Measurements from ENCODE around the gene STAG1. TPM values are rescaled to one million over a fixed set of nuclear protein-coding genes. Genes with fewer than 3 reads are reported as not detected.
"Not testable (repeated sequence)": the region's sequence is repeated elsewhere in the genome, so short reads cannot be mapped to it uniquely, and the experiment has no call there.

STAG1 gene
- total RNA-seq, 1 donor = 40.0 TPM

DNA sequence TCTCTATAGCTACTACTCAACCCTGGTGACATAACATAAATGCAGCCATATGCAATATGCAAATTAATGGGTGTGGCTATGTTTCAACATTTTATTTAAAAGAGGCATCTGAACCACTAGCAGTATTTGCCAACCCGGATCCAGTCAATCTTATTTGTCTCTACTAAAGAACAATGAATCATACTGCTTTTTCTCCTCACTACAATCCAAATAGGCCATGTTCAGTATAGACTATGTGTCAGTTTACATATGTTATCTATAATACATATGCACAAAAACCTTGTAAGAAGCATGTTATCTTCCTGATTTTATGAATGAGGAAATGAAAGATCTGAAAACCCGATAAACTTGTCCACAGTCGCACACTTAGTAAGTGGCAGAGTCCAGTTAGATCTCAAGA, 125.7 kb downstream of the STAG1 start:
- no peaks in the 10 kb centered on the region for H3K27me3 ChIP-seq (ENCODE audit: insufficient read depth, low read length)
- no peaks in the 10 kb centered on the region for H3K9me3 ChIP-seq (ENCODE audit: low read depth, low read length)
- H3K4me3 ChIP-seq (ENCODE audit: low read length) = no peak overlapping the region
- H3K4me1 ChIP-seq (ENCODE audit: insufficient read depth, low read length) = peaks cover 13% of the 10 kb centered on the region

DNA sequence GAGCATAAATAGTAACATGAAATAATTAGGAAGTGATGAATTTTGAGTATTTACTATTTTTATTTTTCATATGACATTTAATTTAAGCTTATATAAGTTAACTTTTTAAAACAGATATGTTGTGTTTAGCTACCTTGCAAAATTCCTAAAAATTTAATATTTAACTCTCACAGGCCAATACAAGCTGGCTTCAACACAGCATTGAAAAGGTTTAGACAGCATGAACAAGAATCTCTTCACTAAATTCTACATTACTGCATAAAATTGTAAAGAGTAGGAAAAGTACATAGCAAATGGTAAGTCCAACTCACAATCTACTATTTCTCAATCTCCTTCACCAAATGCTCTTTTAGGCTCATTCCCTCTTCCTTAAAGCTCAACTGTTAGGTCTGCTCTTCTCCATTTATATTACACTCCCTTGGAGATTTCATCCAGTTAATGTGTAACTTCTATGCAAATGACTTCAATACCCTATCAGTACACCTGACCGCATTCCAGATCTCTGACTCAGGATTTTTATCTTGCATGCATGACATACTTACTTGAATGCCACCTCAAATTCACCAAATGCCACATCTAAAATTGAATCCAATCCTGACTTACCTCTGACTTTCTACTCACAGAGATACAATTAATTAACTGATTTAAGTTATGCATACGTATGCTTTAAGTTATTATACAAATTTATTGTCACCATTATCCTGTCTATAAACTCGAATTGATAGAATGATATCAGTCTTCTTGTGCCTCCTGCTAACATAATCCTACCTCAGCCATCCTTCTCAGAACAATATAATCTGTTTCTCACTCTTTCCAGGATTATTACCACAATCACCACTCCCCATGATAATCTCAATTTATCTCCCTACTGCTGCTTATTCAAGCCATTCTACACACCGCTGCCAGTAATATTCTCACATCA, 127.0 kb downstream of the STAG1 start:
- H3K9me3 ChIP-seq (ENCODE audit: low read depth, low read length) = no peaks in the 10 kb centered on the region
- H3K27me3 ChIP-seq (ENCODE audit: insufficient read depth, low read length) = no peaks in the 10 kb centered on the region
- peaks cover 13% of the 10 kb centered on the region for H3K4me1 ChIP-seq (ENCODE audit: insufficient read depth, low read length)
- H3K4me3 ChIP-seq (ENCODE audit: low read length) = no peak overlapping the region

DNA sequence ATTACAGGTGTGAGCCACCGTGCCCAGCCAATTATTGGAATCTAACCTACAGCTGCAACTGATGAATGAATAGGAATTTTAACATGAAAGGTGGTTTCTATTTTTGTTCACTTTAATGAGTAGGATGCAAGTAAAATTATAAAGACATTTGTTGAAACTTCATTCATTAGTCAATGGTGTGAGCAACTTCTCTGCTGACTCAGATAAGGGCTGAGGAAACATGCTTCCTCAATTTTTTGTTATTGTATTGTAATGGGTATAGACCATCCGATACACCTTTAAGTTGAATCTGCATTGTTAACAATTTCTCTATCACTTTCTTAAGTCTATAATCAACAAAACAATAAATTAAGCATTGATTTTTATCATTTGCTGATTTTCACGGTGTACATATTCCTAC, 127.8 kb downstream of the STAG1 start:
- Histone ChIP-seq H3K4me3 (ENCODE audit: low read length) (no peak overlapping the region), H3K9me3 (ENCODE audit: low read depth, low read length) (no peaks in the 10 kb centered on the region), H3K27me3 (ENCODE audit: insufficient read depth, low read length) (no peaks in the 10 kb centered on the region), H3K4me1 (ENCODE audit: insufficient read depth, low read length) (peaks cover 19% of the 10 kb centered on the region)

DNA sequence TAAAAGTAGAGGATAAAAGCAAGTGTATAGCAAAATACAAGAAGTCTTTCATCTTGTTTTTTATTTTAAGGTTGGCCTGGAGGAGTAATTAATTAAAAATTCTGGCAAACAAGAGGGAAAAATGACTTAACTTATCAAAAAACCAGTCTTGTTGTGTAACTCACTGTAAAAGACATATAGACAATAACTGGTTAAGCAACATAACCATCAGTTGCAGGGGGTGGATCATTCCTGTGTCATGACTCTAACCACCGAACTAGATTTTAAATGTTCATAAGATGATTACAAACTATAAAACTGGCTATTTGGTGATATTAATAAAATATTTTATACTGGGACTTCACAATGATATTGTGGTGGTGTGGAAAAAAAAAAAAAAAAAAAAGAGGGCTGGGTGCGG, 130.6 kb downstream of the STAG1 start:
- H3K4me3 ChIP-seq (ENCODE audit: low read length) = no peak overlapping the region
- no peaks in the 10 kb centered on the region for H3K9me3 ChIP-seq (ENCODE audit: low read depth, low read length)
- H3K27me3 ChIP-seq (ENCODE audit: insufficient read depth, low read length) = no peaks in the 10 kb centered on the region
- H3K4me1 ChIP-seq (ENCODE audit: insufficient read depth, low read length) = peaks cover 19% of the 10 kb centered on the region

DNA sequence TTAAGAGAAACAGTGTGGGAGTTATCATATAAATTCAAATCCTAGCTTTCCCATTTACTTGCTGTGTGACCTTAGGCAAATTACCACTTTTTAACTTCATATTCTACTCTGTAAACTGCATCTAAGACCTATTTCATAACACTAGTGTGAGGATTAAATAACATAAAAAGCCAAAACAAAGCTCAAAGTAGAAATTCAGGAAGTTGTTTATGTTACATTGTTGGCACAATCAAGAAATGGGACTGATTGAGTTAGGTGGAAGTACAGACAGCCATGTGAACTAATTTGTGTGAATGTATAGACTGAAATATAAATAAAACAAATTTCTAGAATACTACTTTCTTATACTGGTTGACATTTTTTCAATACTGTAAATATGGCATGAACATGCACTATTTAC, 131.7 kb downstream of the STAG1 start:
- Histone ChIP-seq H3K9me3 (ENCODE audit: low read depth, low read length) (no peaks in the 10 kb centered on the region), H3K4me1 (ENCODE audit: insufficient read depth, low read length) (peaks cover 16% of the 10 kb centered on the region), H3K27me3 (ENCODE audit: insufficient read depth, low read length) (no peaks in the 10 kb centered on the region), H3K4me3 (ENCODE audit: low read length) (no peak overlapping the region)

DNA sequence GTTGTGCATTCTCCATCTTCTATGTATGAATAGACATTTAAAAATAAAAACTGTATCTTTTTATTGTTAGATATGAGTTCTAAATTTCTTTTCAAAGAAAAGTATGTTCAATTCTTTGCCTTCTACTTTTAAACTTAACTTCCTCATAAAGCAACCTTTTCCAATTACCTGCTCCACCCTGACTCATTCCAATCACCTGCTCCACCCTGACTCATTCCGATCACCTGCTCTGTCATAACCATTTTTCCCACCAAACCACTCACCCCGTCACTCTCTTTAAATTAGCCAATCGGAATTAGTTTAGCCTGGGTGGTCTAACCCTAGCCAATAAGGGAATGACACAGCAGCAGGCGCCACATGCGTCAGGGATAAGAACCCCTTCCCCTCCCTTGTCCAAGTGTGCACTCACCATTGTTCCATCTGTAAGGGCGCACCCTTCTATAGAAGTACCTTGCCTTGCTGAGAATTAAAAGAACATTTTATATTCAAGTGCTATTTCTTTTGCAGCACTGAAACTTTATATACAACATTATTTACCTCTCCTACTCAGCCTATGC, 134.1 kb downstream of the STAG1 start:
- peaks cover 12% of the 10 kb centered on the region for H3K4me1 ChIP-seq (ENCODE audit: insufficient read depth, low read length)
- H3K4me3 ChIP-seq (ENCODE audit: low read length); H3K9me3 ChIP-seq (ENCODE audit: low read depth, low read length); H3K27me3 ChIP-seq (ENCODE audit: insufficient read depth, low read length): not testable (repeated sequence)

DNA sequence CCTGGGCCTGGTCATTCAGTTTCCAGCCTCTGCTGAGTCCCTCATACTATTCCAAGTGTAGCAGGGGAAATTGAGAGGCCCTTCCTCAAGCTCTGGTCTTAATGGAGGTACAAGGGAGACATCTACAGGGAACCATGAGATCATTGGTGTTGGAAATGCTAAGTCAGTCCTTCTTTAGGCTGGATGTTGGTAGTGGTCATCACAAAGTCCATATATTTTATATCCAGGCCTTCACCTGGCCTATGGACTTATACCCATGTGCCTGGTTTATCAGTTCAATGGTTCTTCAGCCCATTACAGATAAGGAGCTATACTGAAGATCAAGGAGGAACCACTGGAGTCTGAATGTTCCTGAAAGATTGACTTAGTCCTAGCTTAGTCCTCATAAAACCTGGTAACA, 135.0 kb downstream of the STAG1 start:
- Histone ChIP-seq H3K27me3 (ENCODE audit: insufficient read depth, low read length) (no peaks in the 10 kb centered on the region), H3K4me1 (ENCODE audit: insufficient read depth, low read length) (peaks cover 12% of the 10 kb centered on the region), H3K4me3 (ENCODE audit: low read length) (no peak overlapping the region), H3K9me3 (ENCODE audit: low read depth, low read length) (no peaks in the 10 kb centered on the region)

DNA sequence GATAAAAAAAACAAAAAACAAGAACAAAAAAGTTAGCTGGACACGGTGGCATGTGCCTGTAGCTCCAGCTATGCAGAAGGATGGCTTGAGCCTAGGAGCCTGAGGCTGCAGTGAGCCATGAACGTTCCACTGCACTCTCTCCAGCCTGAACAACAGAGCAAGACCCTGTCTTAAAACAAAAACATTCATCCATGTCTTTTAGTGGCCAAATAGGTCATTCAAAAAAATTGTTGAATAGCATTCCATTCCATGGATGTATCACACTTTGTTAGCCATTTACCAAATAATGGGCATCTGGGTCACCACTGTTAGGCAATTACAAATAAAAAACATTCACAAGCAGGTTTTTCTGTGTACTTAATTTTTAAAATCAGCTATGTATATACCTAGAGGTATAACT, 139.7 kb downstream of the STAG1 start:
- no peaks in the 10 kb centered on the region for H3K9me3 ChIP-seq (ENCODE audit: low read depth, low read length)
- no peak overlapping the region for H3K4me3 ChIP-seq (ENCODE audit: low read length)
- H3K27me3 ChIP-seq (ENCODE audit: insufficient read depth, low read length) = no peaks in the 10 kb centered on the region
- peaks cover 5% of the 10 kb centered on the region for H3K4me1 ChIP-seq (ENCODE audit: insufficient read depth, low read length)

DNA sequence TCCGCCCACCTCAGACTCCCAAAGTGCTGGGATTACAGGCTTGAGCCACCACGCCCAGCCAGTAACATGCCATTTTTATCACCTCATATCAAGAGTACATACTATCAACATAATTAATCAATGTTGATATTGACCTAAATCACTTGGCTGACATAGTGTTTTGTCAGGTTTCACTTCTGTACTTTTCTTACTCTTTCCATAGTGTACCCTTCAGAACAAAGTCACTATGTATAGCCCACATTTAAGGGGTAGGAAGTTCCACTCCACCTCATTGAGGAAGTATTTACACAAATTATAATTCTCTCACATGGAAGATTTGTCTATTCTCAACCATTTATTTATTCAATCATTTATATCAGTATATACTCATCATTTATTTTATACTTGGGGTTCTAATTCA, 145.2 kb downstream of the STAG1 start:
- H3K27me3 ChIP-seq (ENCODE audit: insufficient read depth, low read length) = no peaks in the 10 kb centered on the region
- no peaks in the 10 kb centered on the region for H3K9me3 ChIP-seq (ENCODE audit: low read depth, low read length)
- H3K4me1 ChIP-seq (ENCODE audit: insufficient read depth, low read length) = no peaks in the 10 kb centered on the region
- no peak overlapping the region for H3K4me3 ChIP-seq (ENCODE audit: low read length)

DNA sequence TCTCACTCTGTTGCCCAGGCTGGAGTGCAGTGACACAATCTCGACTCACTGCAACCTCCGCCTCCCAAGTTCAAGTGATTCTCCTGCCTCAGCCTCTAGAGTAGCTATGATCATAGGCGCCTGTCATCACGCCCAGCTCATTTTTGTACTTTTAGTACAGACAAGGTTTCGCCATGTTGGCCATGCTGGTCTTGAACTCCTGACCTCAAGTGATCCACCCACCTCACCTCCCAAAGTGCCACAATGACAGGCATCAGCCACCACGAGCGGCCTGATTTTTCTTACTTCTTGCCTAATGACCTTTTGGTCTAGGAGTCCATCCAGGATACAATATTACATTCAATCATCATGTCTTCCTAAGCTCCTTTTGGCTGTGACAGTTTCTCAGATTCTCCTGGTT, 146.0 kb downstream of the STAG1 start:
- not testable (repeated sequence) for H3K27me3 ChIP-seq (ENCODE audit: insufficient read depth, low read length); H3K4me1 ChIP-seq (ENCODE audit: insufficient read depth, low read length); H3K9me3 ChIP-seq (ENCODE audit: low read depth, low read length); H3K4me3 ChIP-seq (ENCODE audit: low read length)

DNA sequence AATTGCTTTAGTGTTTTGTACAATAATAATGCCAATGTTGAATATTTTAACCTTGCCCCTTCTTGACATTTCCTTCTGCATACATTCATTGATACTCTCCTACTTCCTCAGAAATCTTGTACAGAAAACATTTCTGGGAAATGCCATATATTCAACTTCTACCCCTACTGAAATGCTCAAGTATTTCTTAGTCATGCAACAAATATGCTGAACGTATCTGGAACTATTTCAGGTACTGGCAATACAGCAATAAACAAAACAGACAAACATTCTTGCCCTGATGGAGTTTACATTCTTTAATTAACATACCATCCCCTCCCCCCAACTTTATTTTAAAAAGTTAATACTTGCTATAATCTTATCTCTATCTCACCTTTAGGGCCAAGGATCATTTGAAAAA, 147.2 kb downstream of the STAG1 start:
- H3K4me3 ChIP-seq (ENCODE audit: low read length) = no peak overlapping the region
- H3K4me1 ChIP-seq (ENCODE audit: insufficient read depth, low read length) = no peaks in the 10 kb centered on the region
- H3K27me3 ChIP-seq (ENCODE audit: insufficient read depth, low read length) = no peaks in the 10 kb centered on the region
- H3K9me3 ChIP-seq (ENCODE audit: low read depth, low read length) = no peaks in the 10 kb centered on the region

DNA sequence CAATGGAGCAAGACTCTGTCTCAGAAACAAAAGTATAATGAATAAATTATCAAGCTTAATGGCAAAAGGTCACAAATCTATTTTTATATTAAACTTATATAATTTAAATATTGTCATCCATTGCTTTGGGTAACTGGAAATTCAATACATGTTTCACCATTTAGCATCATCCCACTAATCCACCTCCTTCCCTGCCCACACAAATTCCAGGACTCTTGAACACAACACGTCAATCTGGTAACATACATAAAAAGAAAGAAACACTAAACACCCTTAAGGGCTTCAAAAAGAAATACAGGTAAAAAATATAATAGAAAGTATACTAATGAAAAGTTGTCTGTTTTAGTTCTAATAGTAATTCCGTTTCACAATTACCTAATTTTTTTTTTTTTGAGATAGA, 149.4 kb downstream of the STAG1 start:
- Histone ChIP-seq H3K27me3 (ENCODE audit: insufficient read depth, low read length) (no peaks in the 10 kb centered on the region), H3K9me3 (ENCODE audit: low read depth, low read length) (no peaks in the 10 kb centered on the region), H3K4me3 (ENCODE audit: low read length) (no peak overlapping the region), H3K4me1 (ENCODE audit: insufficient read depth, low read length) (no peaks in the 10 kb centered on the region)

DNA sequence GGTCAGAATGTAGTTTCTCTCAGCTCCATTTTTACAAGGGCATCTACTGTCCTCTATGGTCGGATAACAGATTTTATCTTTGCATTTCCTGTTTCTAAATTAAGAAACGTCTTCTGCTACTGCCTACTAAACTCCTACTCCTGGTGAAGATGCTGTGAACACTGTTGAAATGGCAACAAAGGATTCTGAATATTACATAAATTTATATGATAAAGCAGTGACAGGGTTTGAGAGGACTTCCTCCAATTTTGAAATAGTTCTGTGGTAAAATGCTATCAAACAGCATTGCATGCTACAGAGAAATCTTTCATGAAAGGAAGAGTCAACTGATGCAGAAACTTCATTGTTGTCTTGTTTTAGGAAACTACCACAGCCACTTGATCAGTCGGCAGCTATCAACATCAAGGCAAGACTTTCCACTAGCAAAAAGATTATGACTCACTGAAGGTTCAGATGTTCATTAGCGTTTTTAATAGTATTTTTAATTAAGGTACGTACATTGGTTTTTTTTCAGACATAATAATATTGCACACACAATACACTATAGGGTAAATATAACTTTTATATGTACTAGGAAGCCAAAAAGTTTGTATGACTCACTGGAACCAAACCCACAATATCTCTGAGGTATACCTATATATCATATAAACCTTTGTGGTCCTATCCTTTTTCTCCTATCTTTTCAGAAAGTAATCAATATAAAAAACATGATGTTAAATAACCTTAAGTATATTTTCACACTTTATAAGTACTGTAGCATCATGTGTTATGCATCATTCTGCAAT, 156.1 kb downstream of the STAG1 start:
- H3K4me1 ChIP-seq (ENCODE audit: insufficient read depth, low read length) = peaks cover 20% of the 10 kb centered on the region
- H3K9me3 ChIP-seq (ENCODE audit: low read depth, low read length) = no peaks in the 10 kb centered on the region
- no peak overlapping the region for H3K4me3 ChIP-seq (ENCODE audit: low read length)
- no peaks in the 10 kb centered on the region for H3K27me3 ChIP-seq (ENCODE audit: insufficient read depth, low read length)

DNA sequence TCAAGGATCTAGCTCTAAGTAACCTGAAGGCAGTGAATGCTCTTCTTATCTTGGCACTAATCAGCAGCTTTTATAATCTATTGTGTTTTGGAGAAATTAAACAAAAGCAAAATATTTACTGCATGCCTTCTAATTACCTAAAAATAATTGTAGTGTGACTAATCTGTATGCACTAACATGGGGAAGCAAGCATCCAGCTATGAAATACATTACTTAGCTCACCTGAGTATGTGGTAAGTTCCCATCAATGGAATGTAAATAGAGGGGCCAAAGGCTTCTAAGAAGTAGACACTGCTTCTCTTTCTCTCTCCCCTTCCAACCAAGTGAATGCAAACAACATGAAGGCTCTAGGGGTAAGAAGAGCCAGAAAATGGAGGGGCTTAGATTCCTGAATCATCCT, 165.6 kb downstream of the STAG1 start:
- H3K4me1 ChIP-seq (ENCODE audit: insufficient read depth, low read length) = no peaks in the 10 kb centered on the region
- no peak overlapping the region for H3K4me3 ChIP-seq (ENCODE audit: low read length)
- no peaks in the 10 kb centered on the region for H3K27me3 ChIP-seq (ENCODE audit: insufficient read depth, low read length)
- H3K9me3 ChIP-seq (ENCODE audit: low read depth, low read length) = no peaks in the 10 kb centered on the region

DNA sequence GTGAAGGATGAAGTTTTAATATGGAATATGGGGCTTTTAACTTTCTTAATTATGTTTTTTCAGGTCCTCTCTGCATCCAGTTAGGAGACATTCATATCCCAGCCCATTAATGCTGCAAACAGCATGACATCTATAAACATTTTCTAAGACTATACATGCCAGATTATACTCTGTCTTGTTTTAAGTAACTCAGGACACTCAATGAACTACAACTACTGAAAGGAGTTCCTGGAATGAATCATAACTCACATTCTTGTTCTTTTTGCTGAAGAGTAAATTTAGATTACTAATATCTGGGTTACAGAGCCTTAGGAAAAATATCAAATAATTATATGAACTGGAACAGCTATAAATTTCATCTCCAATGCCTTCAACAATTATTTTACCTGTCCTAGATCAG, 167.4 kb downstream of the STAG1 start:
- Histone ChIP-seq H3K4me3 (ENCODE audit: low read length) (no peak overlapping the region), H3K27me3 (ENCODE audit: insufficient read depth, low read length) (no peaks in the 10 kb centered on the region), H3K4me1 (ENCODE audit: insufficient read depth, low read length) (no peaks in the 10 kb centered on the region), H3K9me3 (ENCODE audit: low read depth, low read length) (no peaks in the 10 kb centered on the region)
